ENCODE results near the gene LRRC61. TPM values are rescaled to one million over a fixed set of nuclear protein-coding genes. Genes with fewer than 3 reads are reported as not detected.
"Not testable (repeated sequence)": the region's sequence is repeated elsewhere in the genome, so short reads cannot be mapped to it uniquely, and the experiment has no call there.

The LRRC61 gene
- total RNA-seq, 1 experiment from 2014 or later: 35.8 TPM

GRCh38 chr7:150383710-150384397 is 60.7 kb downstream of the LRRC61 start:
- H3K27ac Mint-ChIP-seq (ENCODE audit: unreplicated experiment): peak overlapping the region; percentile 93

DNA sequence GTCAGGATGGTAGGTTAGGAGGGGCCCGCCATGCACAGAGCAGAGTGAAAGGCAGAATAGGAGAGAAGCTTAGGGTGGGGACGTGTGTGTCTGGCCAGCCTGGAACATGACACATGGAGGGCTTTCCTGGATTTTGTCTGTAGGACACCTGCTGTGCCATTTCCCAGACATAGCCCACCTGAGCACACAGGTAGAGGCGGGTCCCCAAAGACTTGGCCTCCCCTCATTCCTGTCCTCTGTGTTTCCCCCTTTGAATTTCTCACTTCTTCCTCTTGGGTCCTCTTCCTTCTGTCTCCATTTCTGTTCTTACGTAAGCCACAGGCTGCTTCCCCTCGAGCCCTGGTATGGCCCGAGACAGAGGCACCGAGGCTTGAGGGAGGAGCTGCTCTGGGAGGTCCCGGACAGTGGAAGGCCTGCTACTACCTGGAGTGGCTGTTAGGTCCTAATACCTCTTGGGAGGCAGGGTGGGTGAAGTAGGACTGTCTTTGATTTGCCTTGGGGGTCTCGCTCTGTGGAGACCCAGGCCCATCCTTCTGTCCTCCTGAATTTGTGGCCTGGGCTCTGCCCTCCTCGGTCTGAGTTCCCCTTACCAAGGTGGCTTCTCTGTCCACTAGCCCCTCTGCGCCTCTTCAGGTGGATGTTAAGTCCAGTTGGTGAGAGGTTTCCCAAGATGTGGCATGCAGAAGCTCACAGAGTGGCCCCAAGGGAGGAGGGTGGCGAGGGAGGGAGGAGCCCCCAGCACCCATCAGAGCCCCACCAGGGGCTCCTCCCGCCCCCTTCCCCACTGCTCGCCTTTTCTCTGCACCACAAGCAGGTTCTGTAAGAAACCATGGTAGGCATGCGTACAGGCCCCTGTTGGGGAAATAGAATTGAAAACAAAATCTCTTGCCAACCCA is 61.5 kb downstream of the LRRC61 start:
- Mint-ChIP-seq H3K27ac (ENCODE audit: unreplicated experiment) (peak overlapping the region; percentile 93), H3K4me3 (ENCODE audit: unreplicated experiment) (no peak overlapping the region), H3K36me3 (ENCODE audit: insufficient read depth, unreplicated experiment) (peaks cover 8% of the 10 kb centered on the region), H3K27me3 (ENCODE audit: insufficient read depth, unreplicated experiment) (no peaks in the 10 kb centered on the region), H3K4me1 (ENCODE audit: low read depth, unreplicated experiment) (peaks cover 25% of the 10 kb centered on the region), H3K9me3 (ENCODE audit: unreplicated experiment) (no peaks in the 10 kb centered on the region)
- intact Hi-C loops (cut with micrococcal nuclease; ENCODE audit: unreplicated experiment): no loop called here
- no peak for DNase-seq
- peaks cover 42% of the 10 kb centered on the region for H3K4me1 ChIP-seq
- no peaks in the 10 kb centered on the region; the same call in 1 of the 2 replicates for H3K36me3 ChIP-seq (ENCODE audit: control insufficient read depth, insufficient read depth, low read length)
- ChIA-PET POLR2A (no interaction called here), CTCF (no interaction called here)
- H3K9me3 ChIP-seq: no peaks in the 10 kb centered on the region
- BruUV-seq (replicated peaks): no TSS peak
- TF ChIP-seq, protein P1, sequence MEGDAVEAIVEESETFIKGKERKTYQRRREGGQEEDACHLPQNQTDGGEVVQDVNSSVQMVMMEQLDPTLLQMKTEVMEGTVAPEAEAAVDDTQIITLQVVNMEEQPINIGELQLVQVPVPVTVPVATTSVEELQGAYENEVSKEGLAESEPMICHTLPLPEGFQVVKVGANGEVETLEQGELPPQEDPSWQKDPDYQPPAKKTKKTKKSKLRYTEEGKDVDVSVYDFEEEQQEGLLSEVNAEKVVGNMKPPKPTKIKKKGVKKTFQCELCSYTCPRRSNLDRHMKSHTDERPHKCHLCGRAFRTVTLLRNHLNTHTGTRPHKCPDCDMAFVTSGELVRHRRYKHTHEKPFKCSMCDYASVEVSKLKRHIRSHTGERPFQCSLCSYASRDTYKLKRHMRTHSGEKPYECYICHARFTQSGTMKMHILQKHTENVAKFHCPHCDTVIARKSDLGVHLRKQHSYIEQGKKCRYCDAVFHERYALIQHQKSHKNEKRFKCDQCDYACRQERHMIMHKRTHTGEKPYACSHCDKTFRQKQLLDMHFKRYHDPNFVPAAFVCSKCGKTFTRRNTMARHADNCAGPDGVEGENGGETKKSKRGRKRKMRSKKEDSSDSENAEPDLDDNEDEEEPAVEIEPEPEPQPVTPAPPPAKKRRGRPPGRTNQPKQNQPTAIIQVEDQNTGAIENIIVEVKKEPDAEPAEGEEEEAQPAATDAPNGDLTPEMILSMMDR (IDR thresholded peaks at IDR 0.05; ENCODE audit: insufficient read depth in 1 of 2, low read depth in 1 of 2, low read length in 1 of 2, severe bottlenecking in 1 of 2, unreplicated experiment in 1 of 2): no peak
- no peaks in the 10 kb centered on the region for H3K27me3 ChIP-seq (replicated peaks; ENCODE audit: control insufficient read depth, insufficient read depth, low read length)
- H3K4me3 ChIP-seq (ENCODE audit: low read depth, low read length): no peak overlapping the region

More at GRCh38 chr7:150383710-150384397, 60.7 kb downstream of the LRRC61 start:
- Histone ChIP-seq H3K27me3 (replicated peaks; ENCODE audit: control insufficient read depth, insufficient read depth, low read length) (no peaks in the 10 kb centered on the region), H3K4me1 (peaks cover 42% of the 10 kb centered on the region), H3K4me3 (ENCODE audit: low read depth, low read length) (no peak overlapping the region), H3K36me3 (ENCODE audit: control insufficient read depth, insufficient read depth, low read length) (no peaks in the 10 kb centered on the region), H3K9me3 (no peaks in the 10 kb centered on the region)
- CTCF ChIA-PET: no interaction called here
- peak; percentile 74 to 83 for DNase-seq
- BruUV-seq (replicated peaks): no TSS peak
- Mint-ChIP-seq H3K36me3 (ENCODE audit: insufficient read depth, unreplicated experiment) (peaks cover 11% of the 10 kb centered on the region), H3K4me3 (ENCODE audit: unreplicated experiment) (no peak overlapping the region), H3K27me3 (ENCODE audit: insufficient read depth, unreplicated experiment) (no peaks in the 10 kb centered on the region), H3K9me3 (ENCODE audit: unreplicated experiment) (no peaks in the 10 kb centered on the region), H3K4me1 (ENCODE audit: low read depth, unreplicated experiment) (peaks cover 27% of the 10 kb centered on the region)
- POLR2A ChIA-PET: interaction anchor here (0.8 kb wide), 1 partner anchor 21 kb away, joined by 4 read pairs; a partner anchor contains a TSS
- intact Hi-C loops (cut with micrococcal nuclease; ENCODE audit: unreplicated experiment): loop anchor here (1.0 kb wide), 1 partner anchor 21 kb away; a partner anchor contains a TSS
- TF ChIP-seq, protein P1 (IDR thresholded peaks at IDR 0.05; ENCODE audit: insufficient read depth in 1 of 2, low read depth in 1 of 2, low read length in 1 of 2, severe bottlenecking in 1 of 2, unreplicated experiment in 1 of 2): no peak

DNA sequence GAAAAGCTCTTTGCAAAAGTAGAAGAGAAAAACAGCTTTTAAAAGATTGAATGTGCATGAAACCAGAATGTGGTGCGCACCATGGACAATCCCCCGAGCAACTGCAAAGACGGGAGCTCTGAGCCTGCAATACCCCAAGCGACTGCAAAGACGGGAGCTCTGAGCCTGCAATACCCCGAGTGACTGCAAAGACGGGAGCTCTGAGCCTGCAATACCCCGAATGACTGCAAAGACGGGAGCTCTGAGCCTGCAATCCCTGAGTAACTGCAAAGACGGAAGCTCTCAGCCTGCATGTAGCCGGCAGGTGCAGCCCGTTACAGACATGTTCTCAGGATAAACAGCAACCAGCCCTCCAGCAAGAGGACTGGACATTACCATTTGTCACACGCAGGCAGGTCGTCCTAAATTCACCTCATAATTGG is 62.2 kb downstream of the LRRC61 start:
- H3K4me3 ChIP-seq (ENCODE audit: low read depth, low read length): no peak overlapping the region
- BruUV-seq (replicated peaks): no TSS peak
- Mint-ChIP-seq H3K4me3 (ENCODE audit: unreplicated experiment) (no peak overlapping the region), H3K27me3 (ENCODE audit: insufficient read depth, unreplicated experiment) (no peaks in the 10 kb centered on the region), H3K36me3 (ENCODE audit: insufficient read depth, unreplicated experiment) (peaks cover 5% of the 10 kb centered on the region), H3K27ac (ENCODE audit: unreplicated experiment) (no peak overlapping the region), H3K4me1 (ENCODE audit: low read depth, unreplicated experiment) (peaks cover 18% of the 10 kb centered on the region), H3K9me3 (ENCODE audit: unreplicated experiment) (no peaks in the 10 kb centered on the region)
- H3K4me1 ChIP-seq: peaks cover 36% of the 10 kb centered on the region
- no peaks in the 10 kb centered on the region; the same call in 1 of the 2 replicates for H3K36me3 ChIP-seq (ENCODE audit: control insufficient read depth, insufficient read depth, low read length)
- TF ChIP-seq, protein P1 (IDR thresholded peaks at IDR 0.05; ENCODE audit: insufficient read depth in 1 of 2, low read depth in 1 of 2, low read length in 1 of 2, severe bottlenecking in 1 of 2, unreplicated experiment in 1 of 2): no peak
- CTCF ChIA-PET: no interaction called here
- no peaks in the 10 kb centered on the region for H3K27me3 ChIP-seq (replicated peaks; ENCODE audit: control insufficient read depth, insufficient read depth, low read length)
- POLR2A ChIA-PET: no interaction called here
- H3K9me3 ChIP-seq: no peaks in the 10 kb centered on the region
- DNase-seq: no peak
- intact Hi-C loops (cut with micrococcal nuclease; ENCODE audit: unreplicated experiment): no loop called here

DNA sequence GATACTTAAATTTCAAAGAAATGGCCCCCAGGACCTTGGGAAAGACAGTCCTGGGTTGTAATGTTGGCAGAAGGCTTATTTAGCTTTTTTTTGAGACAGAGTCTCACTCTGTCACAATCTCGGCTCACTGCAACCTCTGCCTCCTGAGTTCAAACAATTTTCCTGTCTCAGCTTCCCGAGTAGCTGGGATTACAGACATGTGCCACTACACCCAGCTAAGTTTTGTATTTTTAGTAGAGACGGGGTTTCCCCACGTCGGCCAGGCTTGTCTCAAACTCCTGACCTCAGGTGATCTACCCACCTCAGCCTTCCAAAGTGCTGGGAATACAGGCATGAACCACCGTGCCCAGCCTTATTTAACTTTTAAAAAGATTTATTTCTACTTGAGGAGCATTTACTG is 62.7 kb downstream of the LRRC61 start:
- H3K9me3 Mint-ChIP-seq (ENCODE audit: unreplicated experiment); H3K4me3 ChIP-seq (ENCODE audit: low read depth, low read length); POLR2A ChIA-PET; H3K9me3 ChIP-seq; intact Hi-C loops (cut with micrococcal nuclease; ENCODE audit: unreplicated experiment); H3K36me3 Mint-ChIP-seq (ENCODE audit: insufficient read depth, unreplicated experiment); H3K36me3 ChIP-seq (ENCODE audit: control insufficient read depth, insufficient read depth, low read length); H3K27ac Mint-ChIP-seq (ENCODE audit: unreplicated experiment); H3K27me3 Mint-ChIP-seq (ENCODE audit: insufficient read depth, unreplicated experiment); DNase-seq; H3K27me3 ChIP-seq (replicated peaks; ENCODE audit: control insufficient read depth, insufficient read depth, low read length); H3K4me3 Mint-ChIP-seq (ENCODE audit: unreplicated experiment); CTCF ChIA-PET; BruUV-seq (replicated peaks): not testable (repeated sequence)
- H3K4me1 ChIP-seq: peaks cover 31% of the 10 kb centered on the region
- peaks cover 15% of the 10 kb centered on the region for H3K4me1 Mint-ChIP-seq (ENCODE audit: low read depth, unreplicated experiment)

All from Caco-2 (cell line).